Endothelial cell (in vitro differentiated cells): Measurements from ENCODE around the gene SLC25A1. TPM values are rescaled to one million over a fixed set of nuclear protein-coding genes. Genes with fewer than 3 reads are reported as not detected.

Source experiments
- DNase-seq: peaks from one replicate; pipeline ENCODE4 v3.0.0; 2021; ENCODE audit warnings: low spot score
- H3K27ac Mint-ChIP-seq: one replicate; pipeline ENCODE4 v1.8.0; 2021; ENCODE audit warnings: mixed read lengths, inconsistent platforms; ENCODE audit not compliant: unreplicated experiment
- H3K27me3 Mint-ChIP-seq: one replicate; pipeline ENCODE4 v1.8.0; 2021; ENCODE audit warnings: mild to moderate bottlenecking, moderate library complexity, mixed read lengths, inconsistent platforms; ENCODE audit not compliant: unreplicated experiment
- H3K36me3 Mint-ChIP-seq: one replicate; pipeline ENCODE4 v1.8.0; 2021; ENCODE audit warnings: mild to moderate bottlenecking, low read depth, mixed read lengths, inconsistent platforms; ENCODE audit not compliant: unreplicated experiment
- H3K4me1 Mint-ChIP-seq: one replicate; pipeline ENCODE4 v1.8.0; 2021; ENCODE audit warnings: mild to moderate bottlenecking, mixed read lengths, inconsistent platforms; ENCODE audit not compliant: unreplicated experiment
- H3K4me3 Mint-ChIP-seq: one replicate; pipeline ENCODE4 v1.8.0; 2021; ENCODE audit warnings: mild to moderate bottlenecking, mixed read lengths, inconsistent platforms; ENCODE audit not compliant: unreplicated experiment
- H3K9me3 Mint-ChIP-seq: one replicate; pipeline ENCODE4 v1.8.0; 2021; ENCODE audit warnings: mixed read lengths, inconsistent platforms; ENCODE audit not compliant: unreplicated experiment
- CTCF ChIP-seq: fragments of 200-600 bp; sonication (generic); IDR thresholded peaks from one replicate; pipeline ENCODE4 v1.5.0; 2021; ENCODE audit warnings: antibody characterized with exemption; ENCODE audit not compliant: unreplicated experiment
- total RNA-seq: library from RNA; stranded (reverse); fragmentation: NEBNext Ultra II Directional; extraction: Animal tissue kit (Norgen Biotek cat#: 25700); gene quantifications from one replicate; pipeline ENCODE4 v1.2.1, GENCODE V29; 2021; ENCODE audit not compliant: unreplicated experiment

Gene SLC25A1
- total RNA-seq, 1 donor from 2014 or later = 79.2 TPM

- no peak overlapping the region for H3K4me3 Mint-ChIP-seq
- no peak for TF ChIP-seq CTCF
- DNase-seq = no peak
- no peaks in the 10 kb centered on the region for H3K9me3 Mint-ChIP-seq
- no peaks in the 10 kb centered on the region for H3K4me1 Mint-ChIP-seq
- peaks cover 8% of the 10 kb centered on the region for H3K27me3 Mint-ChIP-seq
- no peaks in the 10 kb centered on the region for H3K36me3 Mint-ChIP-seq
- H3K27ac Mint-ChIP-seq = peak overlapping the region; percentile 64
Measured at GRCh38 chr22:19128946-19129727, 49.4 kb downstream of the SLC25A1 start.

- no peak overlapping the region for H3K4me3 Mint-ChIP-seq
Measured at GRCh38 chr22:19128009-19128401, 50.5 kb downstream of the SLC25A1 start.

GRCh38 chr22:19127329-19128008 is 51.1 kb downstream of the SLC25A1 start:
- Mint-ChIP-seq H3K27ac (no peak overlapping the region), H3K27me3 (peaks cover 13% of the 10 kb centered on the region), H3K9me3 (no peaks in the 10 kb centered on the region), H3K4me3 (no peak overlapping the region), H3K4me1 (peaks cover 9% of the 10 kb centered on the region), H3K36me3 (no peaks in the 10 kb centered on the region)
- TF ChIP-seq CTCF = no peak
- no peak for DNase-seq

More at GRCh38 chr22:19128009-19128401, 50.5 kb downstream of the SLC25A1 start:
- DNase-seq = no peak
- Mint-ChIP-seq H3K27me3 (peaks cover 12% of the 10 kb centered on the region), H3K9me3 (no peaks in the 10 kb centered on the region), H3K27ac (no peak overlapping the region), H3K4me1 (peaks cover 5% of the 10 kb centered on the region), H3K36me3 (no peaks in the 10 kb centered on the region)
- no peak for TF ChIP-seq CTCF

- peaks cover 13% of the 10 kb centered on the region for H3K27me3 Mint-ChIP-seq
- H3K4me3 Mint-ChIP-seq = no peak overlapping the region
- H3K9me3 Mint-ChIP-seq = no peaks in the 10 kb centered on the region
Measured at GRCh38 chr22:19126309-19127273, 51.9 kb downstream of the SLC25A1 start.

More at GRCh38 chr22:19126309-19127273, 51.9 kb downstream of the SLC25A1 start:
- peaks cover 9% of the 10 kb centered on the region for H3K4me1 Mint-ChIP-seq
- H3K36me3 Mint-ChIP-seq = no peaks in the 10 kb centered on the region
- TF ChIP-seq CTCF = no peak
- H3K27ac Mint-ChIP-seq = no peak overlapping the region
- DNase-seq = no peak

Other genes starting within 250 kb of the SLC25A1 start
- 1.8 TPM for gene PRODH, start 242.4 kb downstream of the SLC25A1 start, total RNA-seq
- 46.7 TPM for gene DGCR2, start 56.3 kb downstream of the SLC25A1 start, total RNA-seq
- not detected for gene TSSK2, start 47.4 kb downstream of the SLC25A1 start, total RNA-seq
- 19.1 TPM for gene ESS2, start 34.1 kb downstream of the SLC25A1 start, total RNA-seq
- not detected for gene GSC2, start 28.4 kb downstream of the SLC25A1 start, total RNA-seq
- 13.5 TPM for gene CLTCL1, start 113.0 kb upstream of the SLC25A1 start, total RNA-seq